ENCODE data around the gene NCK2. TPM values are rescaled to one million over a fixed set of nuclear protein-coding genes. Genes with fewer than 3 reads are reported as not detected.

NCK2 gene
- total RNA-seq, 1 experiment from 2014 or later, result 49.2 TPM

DNA sequence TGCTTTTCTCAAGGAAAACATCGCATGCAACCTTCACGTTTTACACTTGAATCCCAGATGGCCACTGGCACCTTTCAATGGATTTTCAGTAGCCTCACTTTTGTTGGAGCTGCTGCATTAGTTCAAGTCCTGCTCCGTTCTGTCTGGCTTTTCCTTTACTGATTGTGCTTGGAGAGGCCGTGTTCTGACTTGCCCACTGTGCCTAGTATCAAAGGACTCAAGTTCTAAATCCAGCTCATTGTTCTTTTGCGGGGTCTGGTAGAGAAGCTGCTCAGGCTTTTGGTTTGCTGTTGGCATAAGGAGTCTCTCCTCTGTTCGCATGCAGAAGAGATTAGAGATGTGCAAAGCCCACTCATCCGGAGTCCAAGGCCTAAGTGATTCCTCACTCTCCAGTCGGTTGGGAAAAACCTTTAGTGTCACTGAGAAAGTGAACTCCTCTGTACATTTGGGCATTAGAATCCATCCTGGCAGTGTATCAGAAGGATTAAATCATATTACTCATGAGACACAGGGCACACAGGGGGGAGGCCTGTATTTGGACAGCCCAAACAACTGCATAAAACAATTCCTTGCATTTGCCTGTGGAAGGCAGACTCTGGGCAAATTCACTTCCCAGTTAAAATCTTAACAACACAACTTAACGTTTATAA lies 69.7 kb downstream of the NCK2 start:
- no peak overlapping the region for H2BK20ac ChIP-seq (ENCODE audit: low read depth, low read length, poor library complexity, severe bottlenecking)
- H3K36me3 Mint-ChIP-seq (ENCODE audit: insufficient read depth in 1 of 3, low read depth in 3 of 3), result peaks cover 15 to 19% (median 17%) of the 10 kb centered on the region in 3 experiments; a peak in 6 of 7 replicates
- no peak overlapping the region for H3K14ac ChIP-seq (ENCODE audit: insufficient read depth, low read length)
- no peak for DNase-seq
- H3K27me3 ChIP-seq (ENCODE audit: insufficient read depth, low read length), result no peaks in the 10 kb centered on the region
- no peak overlapping the region for H3K4ac ChIP-seq (ENCODE audit: low read depth, low read length)
- no peak overlapping the region for H3K9ac ChIP-seq (ENCODE audit: extremely low read depth, insufficient read length, low read length)
- H2AK5ac ChIP-seq (ENCODE audit: insufficient read length, low read length), result no peak overlapping the region
- TF ChIP-seq, protein P1, sequence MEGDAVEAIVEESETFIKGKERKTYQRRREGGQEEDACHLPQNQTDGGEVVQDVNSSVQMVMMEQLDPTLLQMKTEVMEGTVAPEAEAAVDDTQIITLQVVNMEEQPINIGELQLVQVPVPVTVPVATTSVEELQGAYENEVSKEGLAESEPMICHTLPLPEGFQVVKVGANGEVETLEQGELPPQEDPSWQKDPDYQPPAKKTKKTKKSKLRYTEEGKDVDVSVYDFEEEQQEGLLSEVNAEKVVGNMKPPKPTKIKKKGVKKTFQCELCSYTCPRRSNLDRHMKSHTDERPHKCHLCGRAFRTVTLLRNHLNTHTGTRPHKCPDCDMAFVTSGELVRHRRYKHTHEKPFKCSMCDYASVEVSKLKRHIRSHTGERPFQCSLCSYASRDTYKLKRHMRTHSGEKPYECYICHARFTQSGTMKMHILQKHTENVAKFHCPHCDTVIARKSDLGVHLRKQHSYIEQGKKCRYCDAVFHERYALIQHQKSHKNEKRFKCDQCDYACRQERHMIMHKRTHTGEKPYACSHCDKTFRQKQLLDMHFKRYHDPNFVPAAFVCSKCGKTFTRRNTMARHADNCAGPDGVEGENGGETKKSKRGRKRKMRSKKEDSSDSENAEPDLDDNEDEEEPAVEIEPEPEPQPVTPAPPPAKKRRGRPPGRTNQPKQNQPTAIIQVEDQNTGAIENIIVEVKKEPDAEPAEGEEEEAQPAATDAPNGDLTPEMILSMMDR (conservative IDR thresholded peaks at IDR 0.05), result no peak
- H3K9me3 ChIP-seq (ENCODE audit: control insufficient read depth, low read depth, low read length), result no peaks in the 10 kb centered on the region
- H2BK5ac ChIP-seq (ENCODE audit: insufficient read length, low read length), result no peak overlapping the region
- H4K5ac ChIP-seq (ENCODE audit: insufficient read length, low read depth, low read length), result no peak overlapping the region
- no peak overlapping the region for H2BK12ac ChIP-seq (ENCODE audit: insufficient read length, low read depth, low read length)
- H3K4me2 ChIP-seq (ENCODE audit: insufficient read depth, insufficient read length, low read length), result no peak overlapping the region
- H3T11ph ChIP-seq (ENCODE audit: low read length), result no peak overlapping the region
- H3K18ac ChIP-seq (ENCODE audit: insufficient read length, low read depth, low read length), result no peak overlapping the region
- H3K79me1 ChIP-seq (ENCODE audit: insufficient read depth, low read depth, low read length, poor library complexity, severe bottlenecking), result peaks cover 11% of the 10 kb centered on the region
- no peak overlapping the region for H3K27ac ChIP-seq (ENCODE audit: insufficient read length, low read depth, low read length)
- H2BK120ac ChIP-seq (ENCODE audit: low read depth, low read length, poor library complexity, severe bottlenecking), result no peak overlapping the region
- no peak overlapping the region for H3K56ac ChIP-seq (ENCODE audit: insufficient read length, low read depth, low read length)
- H2AFZ ChIP-seq (ENCODE audit: low read length), result no peak overlapping the region
- no CpG with 5 or more reads among the region's 9 CpGs for WGBS (ENCODE audit: extremely low coverage, insufficient read length, low lambda C conversion rate)
- no peaks in the 10 kb centered on the region for H3K27me3 Mint-ChIP-seq (ENCODE audit: low read depth)
- H3K27ac Mint-ChIP-seq, result peak overlapping the region in 1 of 3 experiments; percentile 11; a peak in 1 of 7 replicates
- H4K8ac ChIP-seq (replicated peaks; ENCODE audit: insufficient read length, low read depth, low read length), result no peak overlapping the region
- H3K4me3 Mint-ChIP-seq, result no peak overlapping the region
- no peaks in the 10 kb centered on the region for H4K20me1 ChIP-seq (ENCODE audit: control insufficient read depth, insufficient read depth, insufficient read length)
- H3K79me2 ChIP-seq (ENCODE audit: insufficient read depth, low read length), result peaks cover 3% of the 10 kb centered on the region; the same call in 1 of the 2 replicates
- H4K91ac ChIP-seq (ENCODE audit: insufficient read length, low read depth, low read length), result no peak overlapping the region
- no peaks in the 10 kb centered on the region for H3K9me3 Mint-ChIP-seq
- no peak overlapping the region for H2BK15ac ChIP-seq (ENCODE audit: low read depth, low read length)
- no peaks in the 10 kb centered on the region for H3K23me2 ChIP-seq (ENCODE audit: insufficient read length, low read depth, low read length, poor library complexity, severe bottlenecking)
- H3K23ac ChIP-seq (ENCODE audit: insufficient read length, low read depth, low read length), result no peak overlapping the region
- peaks cover 37 to 41% of the 10 kb centered on the region in 2 experiments for H3K4me1 Mint-ChIP-seq
- H3K4me1 ChIP-seq (ENCODE audit: insufficient read depth, low read length), result peaks cover 3% of the 10 kb centered on the region; the same call in 1 of the 2 replicates
